ENCODE data around the gene CGN.

Gene CGN

GRCh38 chr1:151526735-151527525, 15.7 kb downstream of the CGN start:
- no peak for DNase-seq

DNA sequence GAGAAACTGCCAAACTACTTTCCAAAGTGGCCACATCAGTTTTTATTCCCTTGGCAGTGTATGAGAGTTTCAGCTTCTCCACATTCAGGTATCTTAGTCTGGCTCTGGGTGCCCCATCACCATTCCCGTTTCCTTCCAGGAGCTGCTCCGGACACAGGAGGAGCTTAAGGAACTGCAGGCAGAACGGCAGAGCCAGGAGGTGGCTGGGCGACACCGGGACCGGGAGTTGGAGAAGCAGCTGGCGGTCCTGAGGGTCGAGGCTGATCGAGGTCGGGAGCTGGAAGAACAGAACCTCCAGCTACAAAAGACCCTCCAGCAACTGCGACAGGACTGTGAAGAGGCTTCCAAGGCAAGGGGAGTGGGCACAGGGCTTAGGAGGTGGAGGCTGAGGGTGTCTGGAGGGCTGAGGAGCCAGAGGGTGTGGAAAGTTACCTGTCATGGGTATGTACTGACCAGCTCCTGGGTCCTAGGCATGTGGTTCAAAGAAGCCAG, 18.1 kb downstream of the CGN start:
- DNase-seq: no peak

DNA sequence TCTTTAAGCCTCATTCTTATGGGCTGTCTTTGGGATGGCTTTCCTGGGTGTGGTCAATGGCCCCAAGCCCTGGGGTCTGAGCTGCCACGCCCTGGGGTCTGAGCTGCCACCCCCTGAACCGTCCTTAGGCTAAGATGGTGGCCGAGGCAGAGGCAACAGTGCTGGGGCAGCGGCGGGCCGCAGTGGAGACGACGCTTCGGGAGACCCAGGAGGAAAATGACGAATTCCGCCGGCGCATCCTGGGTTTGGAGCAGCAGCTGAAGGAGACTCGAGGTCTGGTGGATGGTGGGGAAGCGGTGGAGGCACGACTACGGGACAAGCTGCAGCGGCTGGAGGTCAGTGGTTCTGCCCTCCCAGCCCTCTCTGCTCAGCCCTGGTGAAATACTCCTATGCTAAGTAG, 18.6 kb downstream of the CGN start:
- no peak for DNase-seq

GRCh38 chr1:151530461-151530860, 19.3 kb downstream of the CGN start:
- DNase-seq: no peak

DNA sequence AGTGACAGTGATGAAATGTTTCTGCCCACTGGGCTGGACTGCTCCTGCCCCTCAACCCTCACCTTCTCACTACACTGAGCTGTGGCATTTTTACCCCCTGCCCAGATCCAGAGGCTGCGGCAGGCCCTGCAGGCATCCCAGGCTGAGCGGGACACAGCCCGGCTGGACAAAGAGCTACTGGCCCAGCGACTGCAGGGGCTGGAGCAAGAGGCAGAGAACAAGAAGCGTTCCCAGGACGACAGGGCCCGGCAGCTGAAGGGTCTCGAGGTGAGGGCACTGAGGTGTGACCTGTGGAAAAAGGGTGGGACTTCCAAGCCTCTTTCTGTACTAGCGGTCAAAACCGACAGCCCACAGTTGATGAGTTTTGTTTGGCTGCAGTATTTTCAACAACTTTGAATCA, 22.7 kb downstream of the CGN start:
- DNase-seq: no peak

DNA sequence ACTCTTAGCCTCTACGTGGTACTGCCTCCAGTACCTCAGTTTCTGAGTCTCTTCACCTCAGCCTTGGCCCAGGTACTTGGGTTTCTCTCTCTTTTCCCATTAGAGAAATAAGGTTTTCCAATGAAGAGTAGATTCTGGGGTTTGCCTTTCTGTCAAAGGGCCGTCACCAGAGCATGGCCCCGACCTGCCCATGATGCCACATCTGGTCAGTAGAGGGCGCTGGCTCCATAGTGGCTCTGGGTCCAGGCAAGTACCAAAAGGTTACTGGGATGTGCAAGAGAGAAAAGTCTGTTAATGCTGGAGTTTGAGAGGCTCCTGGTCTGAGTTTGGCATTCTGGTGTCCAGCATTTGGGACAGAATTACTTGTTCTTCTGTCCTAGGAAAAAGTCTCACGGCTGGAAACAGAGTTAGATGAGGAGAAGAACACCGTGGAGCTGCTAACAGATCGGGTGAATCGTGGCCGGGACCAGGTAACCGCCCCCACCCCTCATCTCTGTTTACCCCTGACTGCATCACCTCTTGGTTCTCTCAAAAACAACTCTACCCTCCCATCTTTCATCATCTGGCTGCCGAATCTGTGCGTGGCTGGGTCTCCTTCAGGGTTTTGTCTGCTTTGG, 23.6 kb downstream of the CGN start:
- peak; percentile 80 for DNase-seq

GRCh38 chr1:151535326-151536271, 24.4 kb downstream of the CGN start:
- DNase-seq: no peak

- no peak for DNase-seq
Observed at GRCh38 chr1:151536499-151536898, 25.3 kb downstream of the CGN start.

DNA sequence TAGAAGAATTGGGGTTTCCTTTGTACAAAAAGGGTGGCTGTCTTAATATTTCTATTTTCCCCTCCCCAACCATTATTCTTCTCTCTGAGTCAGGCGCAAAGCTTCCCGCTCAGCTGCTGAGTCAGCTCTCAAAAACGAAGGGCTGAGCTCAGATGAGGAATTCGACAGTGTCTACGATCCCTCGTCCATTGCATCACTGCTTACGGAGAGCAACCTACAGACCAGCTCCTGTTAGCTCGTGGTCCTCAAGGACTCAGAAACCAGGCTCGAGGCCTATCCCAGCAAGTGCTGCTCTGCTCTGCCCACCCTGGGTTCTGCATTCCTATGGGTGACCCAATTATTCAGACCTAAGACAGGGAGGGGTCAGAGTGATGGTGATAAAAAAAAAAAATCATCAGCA, 25.9 kb downstream of the CGN start:
- no peak for DNase-seq

DNA sequence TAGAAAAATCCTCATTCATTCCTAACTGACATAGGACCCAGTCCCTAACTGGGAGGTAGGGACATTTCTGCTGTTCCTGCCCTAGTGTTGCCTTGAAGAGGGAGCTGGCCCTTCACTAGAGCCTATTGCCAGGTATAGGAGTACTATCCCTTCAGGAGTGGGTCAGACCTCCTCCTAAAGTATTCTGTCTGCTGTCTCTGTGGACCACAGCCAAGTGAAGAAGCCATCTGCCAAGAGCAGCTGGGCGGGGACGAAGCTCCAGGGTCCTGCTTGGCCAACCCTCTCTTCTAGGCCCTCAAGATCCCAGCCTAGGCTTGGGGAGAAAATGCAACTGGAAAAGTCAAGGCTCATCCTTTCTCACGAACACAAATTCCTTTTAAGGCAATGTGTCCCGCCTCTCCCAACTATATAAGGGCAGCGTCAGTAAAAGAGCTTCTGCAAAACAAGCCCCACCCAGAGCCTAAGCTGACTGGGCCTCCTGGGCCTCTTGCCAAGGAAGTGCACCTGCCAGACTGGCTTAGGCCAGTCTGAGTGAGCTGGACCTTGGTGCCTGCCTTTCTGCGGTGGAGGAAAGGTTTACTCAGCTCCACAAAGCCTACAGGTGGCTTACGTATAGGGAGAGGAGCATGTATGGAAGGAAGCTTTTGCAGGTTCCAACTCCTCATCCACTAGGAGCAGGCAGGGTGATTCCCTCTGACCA, 28.3 kb downstream of the CGN start:
- peak; percentile 44 for DNase-seq

DNA sequence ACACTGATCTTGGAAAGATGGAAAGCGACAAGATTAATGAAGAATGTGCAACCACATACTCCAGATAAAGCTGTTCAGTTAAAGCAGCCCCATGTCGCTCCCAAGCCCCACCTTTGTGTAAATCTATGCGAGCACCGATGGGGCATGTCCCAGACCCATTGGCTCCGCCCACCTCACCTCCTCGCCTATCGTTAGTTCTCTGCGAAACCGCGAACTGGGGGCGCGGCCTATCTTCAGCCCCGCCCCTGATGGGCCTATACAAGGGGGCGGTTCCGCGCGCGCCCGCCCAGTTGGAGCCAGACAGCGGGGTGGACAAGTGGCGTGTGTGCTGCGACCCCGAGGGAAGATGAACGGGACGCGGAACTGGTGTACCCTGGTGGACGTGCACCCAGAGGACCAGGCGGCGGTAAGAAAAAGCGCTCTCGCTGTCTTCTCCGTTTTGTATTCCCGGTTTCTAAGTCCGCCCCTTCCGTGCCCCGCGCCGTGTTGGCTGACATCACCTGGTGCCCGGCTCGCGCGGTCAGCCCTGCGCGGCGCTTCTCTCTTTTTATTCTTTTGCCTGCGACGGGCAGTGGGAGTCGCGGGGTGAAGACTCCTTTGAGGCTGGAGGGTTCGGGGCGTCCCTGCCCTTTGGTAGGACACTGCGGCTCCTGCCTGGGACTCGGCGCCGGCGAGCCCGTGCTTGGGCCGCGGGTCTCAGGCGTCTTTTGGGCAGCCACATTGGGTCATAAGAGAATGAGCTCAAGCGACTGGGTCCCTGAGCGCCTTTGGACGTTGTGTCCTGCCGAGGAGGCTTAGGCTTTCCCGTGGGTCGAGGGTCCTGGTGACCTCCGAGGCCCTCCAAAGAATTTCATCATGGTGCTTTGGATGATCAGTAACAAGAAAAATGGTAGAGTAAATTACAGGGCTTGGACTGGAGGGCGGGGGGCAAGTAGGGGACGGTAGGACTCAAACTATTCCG, 29.1 kb downstream of the CGN start, which contains the start of gene TUFT1:
Gene TUFT1, plus strand, starts transcription at position 289 of the 961 bp plus-strand sequence. Its CDS starts 58 bp downstream, at position 347.
- peak; percentile 95 for DNase-seq

DNA sequence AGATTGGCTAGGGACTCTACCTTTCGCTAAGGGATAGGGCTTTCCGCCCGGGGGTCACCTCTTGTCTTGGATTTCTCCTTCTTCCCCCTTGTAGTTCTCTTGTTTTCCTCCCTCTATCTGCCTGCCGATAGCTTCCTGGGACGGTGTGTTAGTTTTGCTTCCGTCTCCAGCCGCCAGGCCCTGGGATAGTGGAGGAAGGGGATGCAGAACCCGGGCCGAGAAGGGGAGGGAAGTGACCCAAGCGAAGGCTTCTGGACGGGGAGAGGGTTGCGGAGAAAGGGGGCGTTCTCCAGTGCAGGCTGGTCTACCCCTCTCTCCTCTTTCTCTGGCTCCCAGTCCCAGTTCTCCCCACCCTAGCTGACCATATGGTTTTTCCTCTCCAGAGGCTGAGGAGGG, 29.8 kb downstream of the CGN start:
- no peak for DNase-seq

GRCh38 chr1:151541752-151542151, 30.6 kb downstream of the CGN start:
- DNase-seq: no peak

DNA sequence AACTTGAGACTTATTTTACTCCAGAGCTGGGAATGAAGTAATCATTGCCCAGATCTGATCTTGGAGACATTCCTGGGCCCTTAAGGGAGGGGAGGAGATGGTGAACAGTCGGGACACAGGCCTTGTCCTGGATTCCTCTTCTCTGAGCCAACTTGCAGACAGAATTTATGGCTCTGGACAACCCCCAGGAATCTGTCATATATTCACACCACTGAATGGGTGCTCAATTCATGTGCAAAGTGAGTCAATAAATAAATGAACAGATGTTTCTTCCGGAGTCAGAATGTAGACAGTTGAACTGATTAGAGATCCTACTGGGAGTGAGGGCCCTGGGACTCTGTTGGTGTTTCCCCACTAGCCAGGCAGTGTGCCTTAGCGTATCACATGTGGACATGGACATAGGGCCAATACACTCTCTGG, 31.5 kb downstream of the CGN start:
- DNase-seq: no peak

GRCh38 chr1:151545542-151545941, 34.4 kb downstream of the CGN start:
- no peak for DNase-seq

DNA sequence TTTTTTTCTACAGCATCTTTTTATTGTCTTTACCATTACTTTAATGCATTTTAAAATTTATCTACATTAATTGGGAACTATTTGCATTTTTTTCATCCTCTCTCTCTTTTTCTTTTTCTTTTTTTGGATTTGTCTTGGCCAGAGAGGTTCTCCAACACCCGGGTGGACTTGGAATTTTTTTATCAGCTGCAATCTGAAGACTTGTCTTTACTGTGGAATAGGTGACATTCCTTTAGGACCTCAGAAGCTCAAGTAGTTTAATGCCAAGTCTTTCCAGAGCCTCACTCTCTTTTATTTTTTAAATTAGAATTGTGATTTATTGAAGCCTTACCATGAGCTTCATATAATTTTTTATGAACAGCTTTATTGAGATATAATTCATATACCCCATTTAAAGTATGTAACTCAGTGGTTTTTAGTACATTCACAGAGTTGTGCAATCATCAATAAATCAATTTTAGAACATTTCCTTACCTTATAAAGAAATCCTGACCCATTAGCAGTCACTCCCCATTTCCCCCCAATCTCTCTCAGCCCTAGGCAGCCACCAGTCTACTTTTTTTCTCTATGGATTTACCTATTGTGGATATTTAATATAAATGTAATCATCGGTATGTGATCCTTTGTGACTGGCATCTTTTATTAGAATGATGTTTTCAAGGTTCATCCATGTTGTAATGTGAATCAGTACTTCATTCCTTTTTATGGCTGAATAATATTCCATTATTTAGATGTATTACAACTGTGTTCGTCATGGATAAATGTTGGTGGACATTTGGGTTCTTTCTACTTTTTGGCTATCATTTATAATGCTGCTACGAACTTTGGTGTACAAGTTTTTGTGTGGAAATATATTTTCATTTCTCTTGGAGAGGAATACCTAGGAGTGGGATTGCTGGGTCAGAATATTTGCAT, 35.1 kb downstream of the CGN start:
- DNase-seq: no peak

GRCh38 chr1:151547119-151547899, 36.1 kb downstream of the CGN start:
- no peak for DNase-seq

- DNase-seq: no peak
Observed at GRCh38 chr1:151547900-151548230, 36.7 kb downstream of the CGN start.

DNA sequence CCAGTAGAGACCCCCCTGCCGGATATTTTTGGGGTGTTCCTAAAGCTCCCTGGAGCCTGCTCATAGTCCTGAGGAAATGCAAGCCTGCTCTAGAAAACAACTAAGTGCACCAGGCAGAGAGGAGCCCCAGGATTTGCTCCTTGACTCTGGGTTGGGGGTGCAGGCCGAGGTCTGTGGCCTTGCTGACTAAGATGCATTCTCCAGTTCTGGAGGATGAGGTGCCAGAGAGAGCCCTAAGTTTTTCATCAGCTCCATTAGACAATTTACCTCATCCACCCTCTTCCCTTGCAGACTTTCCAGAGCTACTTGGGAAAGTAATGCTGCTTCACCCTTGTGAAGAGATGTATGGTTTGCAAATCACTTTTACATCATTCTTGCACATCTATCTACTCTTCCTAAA, 38.0 kb downstream of the CGN start:
- DNase-seq: no peak

GRCh38 chr1:151553659-151554058, 42.5 kb downstream of the CGN start:
- no peak for DNase-seq

Data from CD4-positive, alpha-beta T cell treated with Interleukin-21 for 1 hour (primary cell).